T-helper 1 cell treated with Interleukin-12 subunit alpha and Interleukin-12 subunit beta and Interleukin-4 antibody, amounts not matched to agents 30 μg/mL and 1 μg/mL, for 36 hours (primary cell): ENCODE measurements around the gene BAIAP2.

ENCODE experiments used
- H3K27ac Mint-ChIP-seq: one replicate; pipeline ENCODE4 v1.8.0; 2021; ENCODE audit warnings: mild to moderate bottlenecking, mixed read lengths
- H3K27me3 Mint-ChIP-seq: one replicate; pipeline ENCODE4 v1.8.0; 2021; ENCODE audit warnings: low read depth, mixed read lengths
- H3K36me3 Mint-ChIP-seq: one replicate; pipeline ENCODE4 v1.8.0; 2021; ENCODE audit warnings: low read depth, mixed read lengths
- H3K4me1 Mint-ChIP-seq: one replicate; pipeline ENCODE4 v1.8.0; 2021; ENCODE audit warnings: low read depth, mixed read lengths
- H3K4me3 Mint-ChIP-seq: one replicate; pipeline ENCODE4 v1.8.0; 2021; ENCODE audit warnings: mild to moderate bottlenecking, moderate library complexity, mixed read lengths
- H3K9me3 Mint-ChIP-seq: one replicate; pipeline ENCODE4 v1.8.0; 2021; ENCODE audit warnings: mixed read lengths

The BAIAP2 gene

DNA sequence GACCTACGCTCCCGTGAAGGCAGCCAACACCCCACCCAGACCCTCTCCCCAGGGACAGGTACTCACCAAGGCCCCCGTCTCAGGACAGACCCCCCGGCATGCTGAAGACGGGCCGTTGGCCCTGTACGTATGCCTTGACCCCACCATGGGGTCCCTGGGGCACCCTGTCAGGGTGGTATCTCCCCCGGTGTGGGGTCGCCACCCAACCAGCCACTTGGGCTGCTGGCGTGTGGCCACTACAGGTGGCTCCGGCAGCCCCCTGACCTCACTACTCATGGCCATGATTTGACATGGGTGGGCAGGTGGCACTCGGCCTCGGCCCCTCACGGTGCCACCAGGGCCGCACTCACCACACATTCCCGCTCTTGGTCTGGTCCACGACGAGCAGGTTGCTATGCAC lies 89.4 kb downstream of the BAIAP2 start:
- Mint-ChIP-seq H3K4me1 (no peaks in the 10 kb centered on the region), H3K9me3 (no peaks in the 10 kb centered on the region), H3K4me3 (no peak overlapping the region), H3K27me3 (no peaks in the 10 kb centered on the region), H3K36me3 (no peaks in the 10 kb centered on the region), H3K27ac (no peak overlapping the region)

DNA sequence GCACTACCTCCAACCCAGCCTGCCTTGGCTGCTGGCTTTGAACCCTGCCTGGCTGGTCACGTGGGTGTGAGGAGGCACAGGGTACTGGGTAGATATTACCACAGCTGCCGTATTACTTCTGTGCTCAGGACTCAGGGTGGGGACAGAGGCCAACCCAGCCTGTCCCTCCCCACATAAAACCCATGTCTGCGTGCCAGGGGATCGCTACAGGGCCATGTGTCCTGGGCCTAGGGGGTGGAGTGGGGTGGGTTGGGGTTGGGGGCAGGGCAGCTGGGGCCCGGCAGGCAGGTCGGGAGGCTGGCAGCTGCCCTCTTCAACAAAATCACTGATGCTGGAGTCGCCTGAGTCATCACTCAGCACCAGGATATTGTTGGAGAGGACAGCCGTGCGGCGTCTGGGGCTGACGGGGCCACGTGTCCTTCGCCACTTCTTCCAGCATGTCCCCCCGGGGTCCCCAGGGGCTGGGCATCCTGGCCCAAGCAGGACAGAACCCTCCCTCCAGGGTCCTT lies 90.7 kb downstream of the BAIAP2 start:
- Mint-ChIP-seq H3K4me1 (no peaks in the 10 kb centered on the region), H3K27me3 (no peaks in the 10 kb centered on the region), H3K4me3 (no peak overlapping the region), H3K9me3 (no peaks in the 10 kb centered on the region), H3K27ac (no peak overlapping the region), H3K36me3 (no peaks in the 10 kb centered on the region)

GRCh38 chr17:81126281-81127132 lies 91.6 kb downstream of the BAIAP2 start:
- Mint-ChIP-seq H3K4me1 (no peaks in the 10 kb centered on the region), H3K27ac (no peak overlapping the region), H3K27me3 (no peaks in the 10 kb centered on the region), H3K9me3 (no peaks in the 10 kb centered on the region), H3K4me3 (no peak overlapping the region), H3K36me3 (no peaks in the 10 kb centered on the region)

GRCh38 chr17:81127133-81127455 lies 92.1 kb downstream of the BAIAP2 start:
- Mint-ChIP-seq H3K9me3 (no peaks in the 10 kb centered on the region), H3K4me3 (no peak overlapping the region), H3K4me1 (no peaks in the 10 kb centered on the region), H3K27ac (no peak overlapping the region), H3K36me3 (no peaks in the 10 kb centered on the region), H3K27me3 (no peaks in the 10 kb centered on the region)

DNA sequence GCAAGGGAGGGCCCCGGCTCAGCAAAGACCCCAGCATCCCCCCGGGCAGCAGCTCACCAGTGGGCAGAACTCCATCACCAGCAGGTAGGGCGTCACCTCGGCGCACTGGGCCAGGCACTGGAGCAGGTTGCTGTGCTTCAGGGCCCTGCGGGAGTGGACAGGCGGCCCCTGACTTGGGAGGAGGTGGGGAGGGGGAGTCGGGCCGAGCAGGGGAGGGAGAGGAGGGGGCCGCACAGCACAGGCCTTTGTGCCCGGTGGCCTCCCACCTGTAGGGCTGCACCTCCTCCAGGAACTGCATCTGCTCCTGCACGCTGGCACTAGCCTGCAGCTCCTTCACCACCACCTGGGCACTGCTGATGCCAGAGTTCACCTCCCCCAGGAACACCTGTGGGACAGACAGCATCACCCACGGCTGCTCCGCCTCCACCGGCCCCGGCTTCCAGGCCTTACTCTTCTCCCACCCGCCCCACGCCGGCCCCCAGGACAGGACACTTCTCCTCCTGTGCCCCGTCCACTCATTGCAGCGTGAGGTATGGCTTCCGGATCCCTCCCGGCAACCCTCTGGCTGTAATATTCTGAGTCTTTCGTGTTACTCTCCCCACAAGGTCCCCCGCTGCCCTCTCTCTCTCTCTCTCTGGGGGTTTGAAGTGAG lies 92.7 kb downstream of the BAIAP2 start:
- Mint-ChIP-seq H3K27me3 (no peaks in the 10 kb centered on the region), H3K4me1 (no peaks in the 10 kb centered on the region), H3K4me3 (no peak overlapping the region), H3K36me3 (no peaks in the 10 kb centered on the region), H3K27ac (no peak overlapping the region), H3K9me3 (no peaks in the 10 kb centered on the region)

GRCh38 chr17:81128338-81128737 lies 93.4 kb downstream of the BAIAP2 start:
- no peaks in the 10 kb centered on the region for H3K27me3 Mint-ChIP-seq
- no peaks in the 10 kb centered on the region for H3K9me3 Mint-ChIP-seq
- no peak overlapping the region for H3K4me3 Mint-ChIP-seq
- H3K36me3 Mint-ChIP-seq: no peaks in the 10 kb centered on the region
- no peak overlapping the region for H3K27ac Mint-ChIP-seq
- no peaks in the 10 kb centered on the region for H3K4me1 Mint-ChIP-seq

DNA sequence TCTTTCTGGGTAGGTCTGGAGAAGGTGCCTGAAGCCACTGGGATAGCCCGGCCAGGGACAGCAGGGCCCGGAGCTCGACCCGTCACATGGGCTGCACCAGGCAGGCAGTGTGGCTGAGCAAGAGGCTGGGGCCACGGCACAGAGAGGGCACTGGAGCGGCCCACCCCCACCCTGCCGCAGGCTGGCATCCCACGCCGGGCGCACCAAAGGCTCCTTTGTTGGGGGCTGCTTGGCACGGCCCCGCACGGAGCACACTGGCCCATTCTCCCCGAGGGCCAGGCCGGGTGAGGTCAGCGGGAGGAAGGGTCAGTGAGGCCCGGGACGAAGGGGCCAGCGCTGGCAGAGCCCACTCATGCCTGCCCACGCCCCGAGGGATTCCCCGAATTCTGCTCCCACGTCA lies 93.8 kb downstream of the BAIAP2 start:
- H3K9me3 Mint-ChIP-seq: no peaks in the 10 kb centered on the region
- no peaks in the 10 kb centered on the region for H3K4me1 Mint-ChIP-seq
- no peaks in the 10 kb centered on the region for H3K36me3 Mint-ChIP-seq
- no peaks in the 10 kb centered on the region for H3K27me3 Mint-ChIP-seq
- H3K27ac Mint-ChIP-seq: no peak overlapping the region
- no peak overlapping the region for H3K4me3 Mint-ChIP-seq

DNA sequence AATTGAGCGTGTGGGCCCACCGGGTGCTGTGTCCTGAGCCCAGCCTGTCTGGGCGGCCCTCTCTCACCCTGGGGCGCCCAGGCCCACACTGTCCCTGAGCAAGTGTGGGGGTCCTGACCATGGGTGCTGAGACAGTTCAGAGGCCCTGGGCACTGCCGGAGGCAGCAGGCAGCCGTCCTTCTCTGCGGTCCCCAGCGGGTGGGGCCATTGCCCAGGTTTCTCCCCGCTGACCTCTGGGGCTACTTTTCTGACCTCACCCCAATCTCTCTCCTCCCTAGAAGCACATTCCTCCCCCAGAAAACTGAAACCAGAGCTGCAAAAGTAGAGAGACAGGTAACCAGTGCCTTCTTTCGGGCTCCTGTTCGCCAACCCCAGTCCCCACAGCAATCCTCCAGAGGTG lies 94.3 kb downstream of the BAIAP2 start:
- Mint-ChIP-seq H3K9me3 (no peaks in the 10 kb centered on the region), H3K27me3 (no peaks in the 10 kb centered on the region), H3K4me1 (no peaks in the 10 kb centered on the region), H3K27ac (no peak overlapping the region), H3K36me3 (no peaks in the 10 kb centered on the region), H3K4me3 (no peak overlapping the region)

DNA sequence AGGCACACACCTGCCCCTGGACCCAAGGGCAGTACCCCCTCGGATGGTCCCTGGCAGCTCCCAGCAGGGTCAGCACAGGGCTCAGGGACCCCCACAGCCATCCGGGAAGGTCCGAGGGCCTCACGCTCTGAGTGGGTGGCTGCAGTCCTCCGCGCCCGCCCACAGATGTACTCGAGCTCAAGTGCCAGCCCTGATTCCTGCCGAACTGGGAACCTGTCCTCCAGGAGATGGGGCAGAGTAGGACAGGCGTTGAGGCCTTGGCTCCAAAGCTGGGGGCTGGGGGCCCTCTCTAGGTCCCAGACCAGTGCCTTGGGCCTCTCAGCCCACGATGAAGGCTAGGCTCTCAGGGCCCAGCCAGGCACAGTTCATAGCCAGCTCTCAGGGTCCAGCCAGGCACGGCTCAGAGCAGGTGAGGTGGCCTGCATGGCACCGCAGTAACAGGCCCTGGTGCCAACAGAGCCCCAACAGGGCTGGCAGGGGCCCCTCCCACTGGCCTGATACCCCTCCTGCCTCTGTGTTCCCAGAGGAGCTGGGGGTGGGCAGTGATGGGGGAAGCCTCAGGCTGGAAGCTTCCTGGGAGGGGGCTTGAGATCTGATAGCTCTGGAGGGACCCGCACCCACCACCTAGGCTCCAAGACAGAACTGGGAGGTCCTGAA lies 94.9 kb downstream of the BAIAP2 start:
- no peaks in the 10 kb centered on the region for H3K9me3 Mint-ChIP-seq
- H3K4me1 Mint-ChIP-seq: no peaks in the 10 kb centered on the region
- no peaks in the 10 kb centered on the region for H3K36me3 Mint-ChIP-seq
- no peak overlapping the region for H3K27ac Mint-ChIP-seq
- no peaks in the 10 kb centered on the region for H3K27me3 Mint-ChIP-seq
- no peak overlapping the region for H3K4me3 Mint-ChIP-seq

DNA sequence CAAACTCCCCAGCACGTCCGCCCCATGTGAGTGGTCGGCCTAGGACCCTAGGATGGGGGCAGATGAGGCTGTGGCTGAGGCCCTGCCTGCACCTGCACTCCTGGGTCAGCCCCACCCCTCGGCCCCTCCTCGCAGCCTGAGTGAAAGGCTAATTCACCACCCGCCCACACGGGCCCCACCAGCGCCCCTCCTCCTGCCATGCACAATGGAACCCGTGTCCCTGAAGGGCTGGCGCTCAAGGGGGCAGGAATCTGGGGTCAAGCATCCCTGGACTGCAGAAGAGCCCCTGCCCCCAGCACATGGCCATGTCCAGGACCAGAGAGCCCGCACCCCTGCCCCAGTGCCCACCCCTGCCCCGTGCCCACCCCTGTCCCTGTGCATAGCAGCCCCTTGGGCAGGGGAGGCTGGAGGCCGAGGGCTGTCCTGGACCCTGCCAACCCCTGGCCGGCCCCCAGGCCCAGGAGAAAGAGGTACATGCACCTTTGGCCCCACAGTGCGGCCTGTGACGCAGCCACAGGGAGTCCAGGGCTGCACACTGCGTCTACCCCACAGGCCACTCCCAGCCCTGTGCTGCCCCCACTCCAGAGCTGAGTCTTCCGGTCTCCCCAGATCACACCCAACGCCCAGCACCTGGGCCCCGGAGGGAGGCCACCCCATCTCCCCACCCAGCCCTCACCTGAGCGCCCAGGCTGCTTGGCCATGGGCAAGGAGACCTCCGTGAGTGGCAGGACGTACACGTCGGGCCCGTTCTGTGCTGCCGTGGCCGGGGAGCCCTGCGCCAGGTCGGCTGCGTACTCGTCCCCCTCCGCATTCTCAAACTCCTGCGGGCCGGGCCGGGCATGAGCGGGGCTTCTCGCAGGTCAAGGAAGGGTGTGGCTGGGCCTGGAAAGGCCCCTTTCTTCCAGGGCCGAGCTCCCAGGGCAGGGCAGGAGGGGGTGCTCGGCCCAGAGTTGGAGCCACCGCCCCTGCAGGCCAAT lies 95.7 kb downstream of the BAIAP2 start:
- no peaks in the 10 kb centered on the region for H3K27me3 Mint-ChIP-seq
- no peaks in the 10 kb centered on the region for H3K4me1 Mint-ChIP-seq
- H3K4me3 Mint-ChIP-seq: no peak overlapping the region
- no peak overlapping the region for H3K27ac Mint-ChIP-seq
- no peaks in the 10 kb centered on the region for H3K9me3 Mint-ChIP-seq
- H3K36me3 Mint-ChIP-seq: no peaks in the 10 kb centered on the region

DNA sequence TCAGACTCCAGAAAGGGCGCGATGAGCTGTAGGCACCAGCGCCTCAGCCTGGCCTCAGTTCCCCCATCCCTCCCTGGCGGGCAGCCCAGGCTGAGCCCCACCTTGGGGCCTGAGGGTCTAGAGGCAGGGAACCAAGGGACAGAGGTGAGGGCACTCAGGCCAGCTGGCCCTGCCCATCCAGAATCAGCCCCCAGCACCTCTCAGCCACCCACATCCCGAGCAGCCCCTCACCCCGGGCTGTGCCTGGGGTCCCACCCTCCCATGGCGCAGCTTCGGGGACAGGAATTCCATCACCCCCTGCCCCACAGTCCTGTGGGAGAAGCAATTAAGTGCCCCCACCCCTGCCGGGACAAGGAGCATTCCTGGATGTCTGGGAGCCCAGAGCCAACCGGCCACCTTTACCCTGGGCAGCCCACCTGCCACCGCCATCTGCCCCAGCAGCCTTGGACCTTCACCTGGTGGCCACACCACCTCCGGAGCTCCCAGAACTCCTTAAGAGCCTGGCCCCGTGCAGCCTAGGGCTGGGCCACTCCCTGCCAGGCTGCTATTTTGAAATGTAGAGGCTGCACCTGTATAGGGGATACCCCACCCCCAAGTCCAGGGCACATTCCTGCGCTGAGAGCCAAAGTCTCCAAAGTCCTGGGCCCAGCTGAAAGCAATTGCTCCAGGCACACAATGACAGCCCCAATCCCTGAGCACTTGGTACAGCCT lies 96.7 kb downstream of the BAIAP2 start:
- no peak overlapping the region for H3K4me3 Mint-ChIP-seq
- H3K27ac Mint-ChIP-seq: no peak overlapping the region
- no peaks in the 10 kb centered on the region for H3K27me3 Mint-ChIP-seq
- no peaks in the 10 kb centered on the region for H3K36me3 Mint-ChIP-seq
- no peaks in the 10 kb centered on the region for H3K9me3 Mint-ChIP-seq
- H3K4me1 Mint-ChIP-seq: no peaks in the 10 kb centered on the region

DNA sequence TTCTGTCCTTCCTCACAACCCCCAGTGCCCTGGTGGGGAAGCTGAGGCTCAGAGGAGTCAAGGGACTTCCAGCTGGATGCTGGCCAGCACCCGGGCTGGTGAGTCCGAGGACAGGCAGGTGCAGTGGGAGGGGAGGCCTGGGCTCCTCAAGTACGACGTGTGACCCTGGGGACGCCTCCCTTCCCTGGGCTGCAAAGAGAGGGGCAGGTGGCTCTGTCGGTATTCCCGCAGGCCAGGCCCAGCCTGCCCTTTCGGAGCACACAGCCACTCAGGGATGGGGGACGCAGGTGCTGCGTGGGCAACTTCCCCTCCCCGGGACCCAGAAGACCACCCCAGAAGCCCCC lies 97.2 kb downstream of the BAIAP2 start:
- Mint-ChIP-seq H3K4me1 (no peaks in the 10 kb centered on the region), H3K9me3 (no peaks in the 10 kb centered on the region), H3K4me3 (no peak overlapping the region), H3K27me3 (no peaks in the 10 kb centered on the region), H3K27ac (no peak overlapping the region), H3K36me3 (no peaks in the 10 kb centered on the region)

DNA sequence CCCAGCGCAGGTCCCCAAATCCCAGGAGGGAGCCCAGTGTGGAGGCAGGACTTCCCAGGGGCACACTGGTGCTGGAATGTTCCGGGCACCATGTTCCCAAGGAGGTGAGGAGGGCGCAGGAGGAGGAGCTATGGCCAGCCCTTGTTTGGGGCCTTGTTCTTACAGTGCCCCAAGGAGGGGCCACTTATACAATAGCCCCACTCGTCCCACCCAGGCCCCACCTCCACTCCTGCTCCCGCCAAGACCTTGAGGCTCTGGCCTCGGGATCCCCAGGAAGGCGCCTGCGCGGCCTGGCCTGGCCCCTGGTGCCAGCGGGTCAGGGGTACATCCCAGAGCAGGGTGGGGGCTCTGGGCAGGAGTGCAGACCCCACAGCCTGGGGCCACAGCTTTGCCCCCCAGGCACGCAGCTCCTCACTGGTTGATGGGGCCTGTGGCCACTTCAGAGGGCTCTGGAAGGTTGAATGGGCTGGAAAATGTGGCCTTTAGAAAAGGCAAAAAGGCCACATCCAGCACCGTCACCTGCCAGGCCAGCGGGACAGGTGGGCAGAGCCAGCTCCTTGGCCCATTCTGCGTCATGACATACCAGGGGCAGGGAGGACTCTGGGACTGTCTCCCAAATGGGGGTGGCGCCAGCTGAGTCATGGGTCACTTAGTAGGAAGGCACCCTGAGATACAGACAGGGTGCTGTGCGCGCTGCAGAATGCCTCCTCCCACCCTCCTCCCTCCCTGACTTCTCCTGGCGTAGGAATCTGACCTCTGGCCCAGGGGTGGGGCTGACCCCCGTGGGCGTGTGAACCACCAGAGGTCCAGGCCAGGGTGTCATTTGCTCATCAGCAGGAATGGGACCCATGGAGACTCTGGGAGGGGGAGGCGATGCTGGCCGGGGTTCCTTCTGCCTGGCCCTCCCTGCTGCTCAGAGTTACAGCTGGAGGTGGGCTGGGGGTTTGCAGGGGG lies 98.1 kb downstream of the BAIAP2 start:
- Mint-ChIP-seq H3K27me3 (no peaks in the 10 kb centered on the region), H3K9me3 (peaks cover 6% of the 10 kb centered on the region), H3K4me3 (no peak overlapping the region), H3K27ac (no peak overlapping the region), H3K36me3 (no peaks in the 10 kb centered on the region), H3K4me1 (no peaks in the 10 kb centered on the region)
